OCI-LY1 (cell line): Measurements from ENCODE around the gene OCIAD2.

Experiments
- EZH2 ChIP-seq: fragments of 200-600 bp; sonication (generic), shearing (Covaris generic); IDR thresholded peaks from 2 replicates; pipeline ENCODE4 v1.8.0; 2017; ENCODE audit warnings: borderline replicate concordance, mixed run types, mild to moderate bottlenecking, antibody characterized with exemption, low read length, moderate library complexity, mixed read lengths
- TF ChIP-seq, protein P1 (sequence below): fragments of 200-600 bp; sonication (generic), shearing (Covaris generic); IDR thresholded peaks from 2 replicates; pipeline ENCODE4 v1.5.1; 2017; ENCODE audit warnings: mild to moderate bottlenecking, antibody characterized with exemption, low read length, moderate library complexity, mixed read lengths

DNA sequence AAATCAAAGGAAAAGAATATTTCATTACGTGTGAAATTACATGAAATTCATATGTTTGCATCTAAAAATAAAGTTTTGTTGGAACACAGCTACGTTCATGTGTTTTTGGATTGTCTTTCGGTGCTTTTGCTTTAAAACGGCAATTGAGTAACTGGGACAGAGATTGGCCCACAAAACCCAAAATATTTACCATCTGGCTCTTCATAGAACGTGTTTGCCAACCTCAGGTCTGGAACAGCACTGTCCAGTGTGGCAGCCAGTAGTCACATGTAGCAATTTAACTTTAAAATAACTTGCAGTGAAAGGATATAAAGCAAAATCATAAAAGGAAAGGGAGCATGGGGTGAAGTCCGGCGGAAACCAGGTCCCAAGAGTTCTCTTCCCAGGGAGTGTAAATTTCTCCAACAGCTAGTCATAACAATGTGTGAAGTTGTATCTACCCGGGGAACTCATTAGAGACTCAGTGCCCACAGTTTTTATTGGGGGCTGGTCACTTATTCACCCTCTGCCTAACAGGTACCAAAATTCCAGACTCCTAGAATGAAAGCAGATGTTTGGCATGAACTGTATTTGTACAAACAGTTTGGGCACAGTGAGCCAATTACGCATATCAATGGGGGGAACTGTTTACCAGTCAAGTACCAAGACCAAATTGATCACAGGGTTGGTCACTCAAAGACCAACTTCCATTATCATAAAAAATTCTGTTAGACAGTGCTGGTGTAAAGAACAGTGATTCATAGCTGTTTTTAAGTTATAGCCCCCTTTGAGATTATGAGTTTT lies 65.3 kb downstream of the OCIAD2 start:
- TF ChIP-seq, protein P1, sequence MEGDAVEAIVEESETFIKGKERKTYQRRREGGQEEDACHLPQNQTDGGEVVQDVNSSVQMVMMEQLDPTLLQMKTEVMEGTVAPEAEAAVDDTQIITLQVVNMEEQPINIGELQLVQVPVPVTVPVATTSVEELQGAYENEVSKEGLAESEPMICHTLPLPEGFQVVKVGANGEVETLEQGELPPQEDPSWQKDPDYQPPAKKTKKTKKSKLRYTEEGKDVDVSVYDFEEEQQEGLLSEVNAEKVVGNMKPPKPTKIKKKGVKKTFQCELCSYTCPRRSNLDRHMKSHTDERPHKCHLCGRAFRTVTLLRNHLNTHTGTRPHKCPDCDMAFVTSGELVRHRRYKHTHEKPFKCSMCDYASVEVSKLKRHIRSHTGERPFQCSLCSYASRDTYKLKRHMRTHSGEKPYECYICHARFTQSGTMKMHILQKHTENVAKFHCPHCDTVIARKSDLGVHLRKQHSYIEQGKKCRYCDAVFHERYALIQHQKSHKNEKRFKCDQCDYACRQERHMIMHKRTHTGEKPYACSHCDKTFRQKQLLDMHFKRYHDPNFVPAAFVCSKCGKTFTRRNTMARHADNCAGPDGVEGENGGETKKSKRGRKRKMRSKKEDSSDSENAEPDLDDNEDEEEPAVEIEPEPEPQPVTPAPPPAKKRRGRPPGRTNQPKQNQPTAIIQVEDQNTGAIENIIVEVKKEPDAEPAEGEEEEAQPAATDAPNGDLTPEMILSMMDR: no peak
- TF ChIP-seq EZH2: no peak
